PC-9 (cell line): ENCODE measurements around the gene LMO7. TPM values are rescaled to one million over a fixed set of nuclear protein-coding genes. Genes with fewer than 3 reads are reported as not detected.
"Not testable (repeated sequence)": the region's sequence is repeated elsewhere in the genome, so short reads cannot be mapped to it uniquely, and the experiment has no call there.

ENCODE experiments used
- BruUV-seq: library from RNA; stranded (reverse); fragments of 400-500 nt; replicated peaks from 2 replicates; lab custom pipeline; 2021; lab: Mats Ljungman, UMichigan
- CTCF ChIA-PET: fragments of 300-600 bp; sonication (Branson Sonifier 250); formaldehyde crosslinking; loops from one replicate; lab custom pipeline; 2022; ENCODE audit warnings: antibody characterized with exemption; lab: Charles Lee
- POLR2A ChIA-PET: fragments of 300-600 bp; sonication (Branson Sonifier 250); formaldehyde crosslinking; loops from one replicate; lab custom pipeline; 2022; ENCODE audit warnings: antibody characterized with exemption; ENCODE audit not compliant: unreplicated experiment; lab: Charles Lee
- DNase-seq, 2 experiments: peaks; one replicate each; pipeline versions ENCODE4 v3.0.0 to v3.0.0-alpha.2; 2015 to 2022; ENCODE audit warnings: mixed read lengths in 1 of 2
- H2AFZ ChIP-seq: fragments of 200-600 bp; sonication (generic); 2 replicates; pipeline ENCODE4 v1.8.1; 2017; ENCODE audit warnings: antibody characterized with exemption
- H3F3A ChIP-seq: fragments of 200-600 bp; sonication (generic); 2 replicates; pipeline ENCODE4 v1.8.1; 2017; ENCODE audit warnings: antibody characterized with exemption, mild to moderate bottlenecking, low read depth; ENCODE audit not compliant: insufficient read depth
- H3K27ac ChIP-seq: fragments of 200-600 bp; sonication (generic); 2 replicates; pipeline ENCODE4 v1.6.1; 2016; ENCODE audit warnings: mixed run types
- H3K27me3 ChIP-seq: fragments of 200-600 bp; sonication (generic); 2 replicates; pipeline ENCODE4 v1.6.1; 2016; ENCODE audit warnings: low read depth, mixed run types; ENCODE audit not compliant: insufficient read depth
- H3K36me3 ChIP-seq: fragments of 200-600 bp; sonication (generic); 2 replicates; pipeline ENCODE4 v1.6.1; 2016; ENCODE audit warnings: low read depth, mixed run types
- H3K4me1 ChIP-seq: fragments of 200-600 bp; sonication (generic); replicated peaks from 2 replicates; pipeline ENCODE4 v1.6.1; 2016; ENCODE audit warnings: mixed run types; ENCODE audit not compliant: insufficient read depth
- H3K4me2 ChIP-seq: fragments of 200-600 bp; sonication (generic); 2 replicates; pipeline ENCODE4 v1.6.1; 2017; ENCODE audit warnings: mixed run types
- H3K4me3 ChIP-seq: fragments of 200-600 bp; sonication (generic); 2 replicates; pipeline ENCODE4 v1.6.1; 2016; ENCODE audit warnings: mixed run types
- H3K79me2 ChIP-seq: fragments of 200-600 bp; sonication (generic); 2 replicates; pipeline ENCODE4 v1.6.1; 2017; ENCODE audit warnings: low read depth, mixed run types
- H3K9me2 ChIP-seq: fragments of 200-600 bp; sonication (generic); 2 replicates; pipeline ENCODE4 v1.8.1; 2017; ENCODE audit warnings: mild to moderate bottlenecking; ENCODE audit not compliant: insufficient read depth
- H3K9me3 ChIP-seq: fragments of 200-600 bp; sonication (generic); 2 replicates; pipeline ENCODE4 v1.8.1; 2016; ENCODE audit warnings: low read depth; ENCODE audit not compliant: insufficient read depth
- H4K20me1 ChIP-seq: fragments of 200-600 bp; sonication (generic); 2 replicates; pipeline ENCODE4 v1.8.1; 2017; ENCODE audit not compliant: insufficient read depth
- EZH2 ChIP-seq: fragments of 200-600 bp; sonication (generic); IDR thresholded peaks from 2 replicates; pipeline ENCODE4 v1.8.0; 2017; ENCODE audit warnings: antibody characterized with exemption, low read depth
- intact Hi-C: fragments of 100-400 bp; cut with micrococcal nuclease; formaldehyde crosslinking; loops from one replicate; pipeline ENCODE4 v1.10.0; 2022; ENCODE audit not compliant: unreplicated experiment
- total RNA-seq: library from RNA; stranded (reverse); gene quantifications from 2 replicates; pipeline ENCODE4 v1.2.3, GENCODE V29; 2021
- TF ChIP-seq, protein P1 (sequence below): fragments of 200-600 bp; sonication (generic); conservative IDR thresholded peaks from 2 replicates; pipeline ENCODE4 v1.6.1; 2017; ENCODE audit warnings: mixed run types, antibody characterized with exemption, mild to moderate bottlenecking, moderate library complexity

Gene LMO7
- total RNA-seq, 1 experiment from 2014 or later = 93.0 TPM

DNA sequence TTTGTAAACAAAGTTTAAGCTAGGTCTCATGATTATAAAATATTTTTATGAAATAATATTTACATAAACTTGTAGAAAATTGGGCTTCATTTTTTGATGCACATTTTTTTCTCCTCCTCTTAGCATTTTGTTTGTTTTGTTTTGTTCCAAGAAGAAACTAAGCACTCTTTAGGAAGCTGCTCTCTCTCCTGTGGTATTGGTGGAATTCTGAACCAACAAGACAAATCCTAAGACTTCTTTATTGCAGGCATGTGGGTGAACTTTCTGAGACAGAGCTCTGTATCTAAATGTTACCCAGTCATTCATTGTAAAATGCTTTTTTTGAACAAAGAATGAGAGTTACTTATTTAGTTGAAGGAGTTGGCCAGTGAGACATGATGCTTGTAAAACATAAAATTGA is 39.3 kb downstream of the LMO7 start:
- Histone ChIP-seq H3K4me3 (no peak overlapping the region), H3K36me3 (no peaks in the 10 kb centered on the region), H3F3A (no peaks in the 10 kb centered on the region), H3K9me3 (no peaks in the 10 kb centered on the region), H2AFZ (no peak overlapping the region), H3K9me2 (no peaks in the 10 kb centered on the region), H3K27me3 (no peaks in the 10 kb centered on the region), H3K4me1 (no peaks in the 10 kb centered on the region), H4K20me1 (no peaks in the 10 kb centered on the region), H3K27ac (no peak overlapping the region), H3K4me2 (no peak overlapping the region), H3K79me2 (no peaks in the 10 kb centered on the region)
- intact Hi-C loops = no loop called here
- ChIA-PET POLR2A (no interaction called here), CTCF (interaction anchor here (0.6 kb wide), 1 partner anchor 153 kb away, joined by 3 read pairs; no protein-coding TSS in a partner anchor)
- TF ChIP-seq, protein P1, sequence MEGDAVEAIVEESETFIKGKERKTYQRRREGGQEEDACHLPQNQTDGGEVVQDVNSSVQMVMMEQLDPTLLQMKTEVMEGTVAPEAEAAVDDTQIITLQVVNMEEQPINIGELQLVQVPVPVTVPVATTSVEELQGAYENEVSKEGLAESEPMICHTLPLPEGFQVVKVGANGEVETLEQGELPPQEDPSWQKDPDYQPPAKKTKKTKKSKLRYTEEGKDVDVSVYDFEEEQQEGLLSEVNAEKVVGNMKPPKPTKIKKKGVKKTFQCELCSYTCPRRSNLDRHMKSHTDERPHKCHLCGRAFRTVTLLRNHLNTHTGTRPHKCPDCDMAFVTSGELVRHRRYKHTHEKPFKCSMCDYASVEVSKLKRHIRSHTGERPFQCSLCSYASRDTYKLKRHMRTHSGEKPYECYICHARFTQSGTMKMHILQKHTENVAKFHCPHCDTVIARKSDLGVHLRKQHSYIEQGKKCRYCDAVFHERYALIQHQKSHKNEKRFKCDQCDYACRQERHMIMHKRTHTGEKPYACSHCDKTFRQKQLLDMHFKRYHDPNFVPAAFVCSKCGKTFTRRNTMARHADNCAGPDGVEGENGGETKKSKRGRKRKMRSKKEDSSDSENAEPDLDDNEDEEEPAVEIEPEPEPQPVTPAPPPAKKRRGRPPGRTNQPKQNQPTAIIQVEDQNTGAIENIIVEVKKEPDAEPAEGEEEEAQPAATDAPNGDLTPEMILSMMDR = no peak
- no peak for TF ChIP-seq EZH2
- DNase-seq = no peak
- BruUV-seq = no TSS peak

DNA sequence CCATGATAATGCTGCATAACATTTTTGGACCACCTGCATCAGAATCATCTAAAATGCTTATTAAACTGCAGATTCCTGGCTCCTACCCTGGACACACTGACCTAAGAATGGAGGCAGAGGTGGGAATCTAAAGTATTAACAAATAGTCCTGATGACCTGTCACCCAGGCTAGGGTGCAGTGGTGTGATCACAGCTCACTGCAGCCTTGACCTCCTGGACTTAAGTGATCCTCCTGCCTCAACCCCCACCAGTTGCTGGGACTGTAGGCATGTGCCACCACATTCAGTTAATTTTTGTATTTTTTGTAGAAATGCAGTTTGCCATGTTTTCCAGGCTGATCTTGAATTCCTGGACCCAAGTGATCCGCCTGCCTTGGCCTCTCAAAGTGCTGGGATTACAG is 43.3 kb downstream of the LMO7 start:
- H3K27me3 ChIP-seq = no peaks in the 10 kb centered on the region
- no peak overlapping the region for H3K4me3 ChIP-seq
- no peaks in the 10 kb centered on the region; the same call in 1 of the 2 replicates for H3K79me2 ChIP-seq
- H3K27ac ChIP-seq = no peak overlapping the region
- H4K20me1 ChIP-seq = no peaks in the 10 kb centered on the region
- H3K4me1 ChIP-seq = no peaks in the 10 kb centered on the region
- TF ChIP-seq, protein P1 = no peak
- no peak for TF ChIP-seq EZH2
- H3F3A ChIP-seq = no peaks in the 10 kb centered on the region
- DNase-seq = no peak
- H3K4me2 ChIP-seq = no peak overlapping the region
- H3K36me3 ChIP-seq = no peaks in the 10 kb centered on the region
- H3K9me3 ChIP-seq = no peaks in the 10 kb centered on the region
- BruUV-seq = no TSS peak
- ChIA-PET CTCF (no interaction called here), POLR2A (no interaction called here)
- intact Hi-C loops = no loop called here
- no peak overlapping the region for H2AFZ ChIP-seq
- H3K9me2 ChIP-seq = no peaks in the 10 kb centered on the region

DNA sequence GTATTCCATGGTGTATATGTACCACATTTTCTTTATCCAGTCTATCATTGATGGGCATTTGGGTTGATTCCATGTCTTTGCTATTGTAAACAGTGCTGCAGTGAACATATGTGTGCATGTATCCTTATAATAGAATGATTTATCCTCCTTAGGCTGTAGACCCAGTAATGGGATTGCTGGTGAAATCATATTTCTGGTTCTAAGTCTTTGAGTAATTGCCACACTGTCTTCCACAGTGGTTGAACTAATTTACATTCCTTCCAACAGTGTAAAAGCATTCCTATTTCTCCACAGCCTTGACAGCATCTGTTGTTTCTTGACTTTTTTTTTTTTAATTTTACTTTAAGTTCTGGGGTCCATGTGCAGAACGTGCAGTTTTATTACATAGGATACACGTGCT is 44.1 kb downstream of the LMO7 start:
- H3K4me2 ChIP-seq, H3K9me3 ChIP-seq, H3K4me3 ChIP-seq, H2AFZ ChIP-seq, POLR2A ChIA-PET, H4K20me1 ChIP-seq, H3K4me1 ChIP-seq, H3K36me3 ChIP-seq, H3K79me2 ChIP-seq, H3K27me3 ChIP-seq, H3F3A ChIP-seq, CTCF ChIA-PET, DNase-seq, BruUV-seq, H3K27ac ChIP-seq, H3K9me2 ChIP-seq, intact Hi-C loops: not testable (repeated sequence)

DNA sequence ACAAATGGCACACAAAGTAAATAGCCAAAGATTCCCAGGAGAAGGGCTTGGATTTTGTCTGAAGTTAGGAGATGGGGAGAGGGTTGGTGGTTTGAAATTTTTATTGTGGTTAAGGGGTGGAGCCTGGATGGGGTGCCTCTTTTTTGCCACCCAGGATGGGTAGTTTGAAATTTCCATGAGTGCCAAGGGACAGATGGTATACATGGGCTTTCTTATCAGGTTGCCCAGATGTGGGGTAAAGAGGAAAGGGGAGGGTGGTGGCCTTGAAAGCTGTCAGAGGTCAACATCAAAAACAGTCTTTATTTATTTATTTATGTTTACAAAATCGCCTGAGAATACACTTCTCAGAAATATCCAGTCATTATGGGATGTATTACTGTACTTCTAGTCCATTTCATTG is 46.2 kb downstream of the LMO7 start:
- Histone ChIP-seq H3K4me3 (no peak overlapping the region), H3F3A (no peaks in the 10 kb centered on the region; the same call in 1 of the 2 replicates), H3K79me2 (no peaks in the 10 kb centered on the region; the same call in 1 of the 2 replicates), H3K9me2 (no peaks in the 10 kb centered on the region), H3K4me1 (peaks cover 9% of the 10 kb centered on the region; the same call in 1 of the 2 replicates), H3K27me3 (no peaks in the 10 kb centered on the region), H3K4me2 (no peak overlapping the region), H2AFZ (no peak overlapping the region), H3K27ac (no peak overlapping the region), H4K20me1 (no peaks in the 10 kb centered on the region), H3K9me3 (no peaks in the 10 kb centered on the region), H3K36me3 (no peaks in the 10 kb centered on the region)
- no peak for DNase-seq
- BruUV-seq = no TSS peak
- POLR2A ChIA-PET = interaction anchor here (0.6 kb wide), 1 partner anchor 110 kb away, joined by 3 read pairs; no protein-coding TSS in a partner anchor
- no peak for TF ChIP-seq EZH2
- TF ChIP-seq, protein P1 = no peak
- intact Hi-C loops = no loop called here
- CTCF ChIA-PET = no interaction called here
